HCT116 (cell line): ENCODE data around the gene PRKG2. TPM values are rescaled to one million over a fixed set of nuclear protein-coding genes. Genes with fewer than 3 reads are reported as not detected.

Experiments used
- ATAC-seq: fragments of 200-7000 bp; cut with Tn5 transposase; 2 replicates; pipeline ENCODE4 v1.9.1; 2020; ENCODE audit warnings: mild to moderate bottlenecking, moderate library complexity
- BruUV-seq: library from RNA; stranded (reverse); fragments of 400-500 nt; replicated peaks from 2 replicates; lab custom pipeline; 2021; lab: Mats Ljungman, UMichigan
- CTCF ChIA-PET: fragments of 300-600 bp; sonication (Branson Sonifier 250); formaldehyde crosslinking; loops from one replicate; lab custom pipeline; 2021; ENCODE audit warnings: antibody characterized with exemption; lab: Charles Lee
- POLR2A ChIA-PET: fragments of 300-600, 350-600 bp; sonication (Branson Sonifier 250); formaldehyde crosslinking; loops from one replicate; lab custom pipeline; 2021; ENCODE audit warnings: antibody characterized with exemption; lab: Charles Lee
- RAD21 ChIA-PET, 2 experiments: fragments of 300-600 bp; sonication (Branson Sonifier 250); formaldehyde crosslinking; loops; one replicate each; lab custom pipeline; 2023; ENCODE audit warnings: low total read pairs in 2 of 2; ENCODE audit not compliant: uncharacterized antibody in 2 of 2, unreplicated experiment in 2 of 2, low non-redundant PET in 1 of 2; lab: Charles Lee
- DNase-seq: peaks from one replicate; pipeline ENCODE4 v3.0.0-alpha.2; 2010; ENCODE audit warnings: low read depth, low spot score
- H2AFZ ChIP-seq: fragments of 200-600 bp; shearing (Covaris generic), sonication (generic); 2 replicates; pipeline ENCODE4 v1.6.1; 2017; ENCODE audit warnings: low read depth, mixed run types, mixed read lengths, antibody characterized with exemption, low read length; ENCODE audit not compliant: poor library complexity, severe bottlenecking
- H3K27ac ChIP-seq: 2 replicates; pipeline ENCODE4 v1.5.1; 2012; ENCODE audit warnings: low read depth, low read length
- H3K27me3 ChIP-seq: fragments of 200-600 bp; sonication (generic); 2 replicates; pipeline ENCODE4 v1.6.1; 2016; ENCODE audit warnings: mixed run types, low read length, mixed read lengths; ENCODE audit not compliant: insufficient read depth
- H3K36me3 ChIP-seq, 2 experiments: fragments of 200-500 bp in 1 of 2; fragments of 200-600 bp in 1 of 2; sonication (Bioruptor generic) in 1 of 2; sonication (generic) in 1 of 2; 2 replicates each; pipeline versions ENCODE4 v1.5.1 to v1.6.1; 2014 to 2016; ENCODE audit warnings: low read length in 2 of 2, inconsistent platforms in 1 of 2, mixed read lengths in 1 of 2, mixed run types in 1 of 2; ENCODE audit not compliant: insufficient read depth in 2 of 2, control insufficient read depth in 1 of 2
- H3K4me1 ChIP-seq, 2 experiments: fragments of 200-600 bp in 1 of 2; sonication (generic) in 1 of 2; 2 replicates each; pipeline versions ENCODE4 v1.5.1 to v1.6.1; 2012 to 2017; ENCODE audit warnings: low read length in 2 of 2, inconsistent platforms in 1 of 2, mild to moderate bottlenecking in 1 of 2, mixed read lengths in 1 of 2, mixed run types in 1 of 2, moderate library complexity in 1 of 2; ENCODE audit not compliant: insufficient read depth in 2 of 2, control insufficient read depth in 1 of 2
- H3K4me2 ChIP-seq: fragments of 200-600 bp; sonication (generic); 2 replicates; pipeline ENCODE4 v1.6.1; 2017; ENCODE audit warnings: mixed run types, low read length, mixed read lengths
- H3K4me3 ChIP-seq, 2 experiments: fragments of 200-600 bp in 1 of 2; sonication (generic) in 1 of 2; replicated peaks in 1 of 2; 2 replicates each; pipeline ENCODE4 v1.5.1; 2011 to 2016; ENCODE audit warnings: low read length in 2 of 2, control low read depth in 1 of 2, low read depth in 1 of 2, mild to moderate bottlenecking in 1 of 2, mixed read lengths in 1 of 2, mixed run types in 1 of 2
- H3K79me2 ChIP-seq: fragments of 200-600 bp; sonication (generic); 2 replicates; pipeline ENCODE4 v1.6.1; 2017; ENCODE audit warnings: mild to moderate bottlenecking, mixed run types, low read length, moderate library complexity, mixed read lengths; ENCODE audit not compliant: insufficient read depth
- H3K9ac ChIP-seq: fragments of 200-600 bp; sonication (generic); 2 replicates; pipeline ENCODE4 v1.6.1; 2016; ENCODE audit warnings: low read length, mixed read lengths
- H3K9me2 ChIP-seq: fragments of 200-600 bp; sonication (generic), shearing (Covaris generic); 2 replicates; pipeline ENCODE4 v1.6.1; 2017; ENCODE audit warnings: mixed run types, mild to moderate bottlenecking, moderate library complexity; ENCODE audit not compliant: insufficient read depth
- H3K9me3 ChIP-seq, 2 experiments: fragments of 200-500 bp in 1 of 2; fragments of 200-600 bp in 1 of 2; sonication (Bioruptor generic) in 1 of 2; sonication (generic) in 1 of 2; 2 replicates each; pipeline ENCODE4 v1.6.1; 2014 to 2017; ENCODE audit warnings: low read length in 2 of 2, mixed read lengths in 2 of 2, inconsistent platforms in 1 of 2, low read depth in 1 of 2, mild to moderate bottlenecking in 1 of 2, mixed run types in 1 of 2, moderate library complexity in 1 of 2; ENCODE audit not compliant: control insufficient read depth in 1 of 2, insufficient read depth in 1 of 2
- H4K20me1 ChIP-seq: fragments of 200-600 bp; sonication (generic), shearing (Covaris generic); 2 replicates; pipeline ENCODE4 v1.6.1; 2017; ENCODE audit warnings: mixed run types, mild to moderate bottlenecking, moderate library complexity; ENCODE audit not compliant: insufficient read depth
- ATF3 ChIP-seq: IDR thresholded peaks from 2 replicates; pipeline ENCODE4 v1.6.1; 2012
- CTCF ChIP-seq, 3 experiments: fragments of 200-600 bp in 1 of 3; sonication (generic) in 1 of 3; IDR thresholded peaks in 2 of 3; conservative IDR thresholded peaks in 1 of 3; 2 replicates each; pipeline ENCODE4 v1.5.1; 2012 to 2017; ENCODE audit warnings: low read depth in 2 of 3, low read length in 2 of 3, antibody characterized with exemption in 1 of 3, borderline replicate concordance in 1 of 3, control low read depth in 1 of 3, mild to moderate bottlenecking in 1 of 3, mixed read lengths in 1 of 3, mixed run types in 1 of 3, moderate library complexity in 1 of 3; ENCODE audit not compliant: insufficient read depth in 1 of 3
- EZH2 ChIP-seq: fragments of 200-600 bp; sonication (generic); IDR thresholded peaks from 2 replicates; pipeline ENCODE4 v1.6.1; 2017; ENCODE audit warnings: antibody characterized with exemption, mixed run types
- POLR2AphosphoS5 ChIP-seq: IDR thresholded peaks from 2 replicates; pipeline ENCODE4 v1.6.1; 2011; ENCODE audit warnings: mild to moderate bottlenecking, low read depth, low read length, moderate library complexity
- SRF ChIP-seq: IDR thresholded peaks from 2 replicates; pipeline ENCODE4 v1.6.1; 2012; ENCODE audit warnings: low read depth
- TCF7L2 ChIP-seq: IDR thresholded peaks from 2 replicates; pipeline ENCODE4 v1.7.0; 2011; ENCODE audit warnings: borderline replicate concordance, inconsistent platforms; ENCODE audit not compliant: insufficient read depth, insufficient read length; ENCODE audit errors: extremely low read depth
- ZBTB33 ChIP-seq: IDR thresholded peaks from 2 replicates; pipeline ENCODE4 v1.6.1; 2011; ENCODE audit warnings: mild to moderate bottlenecking, low read length, moderate library complexity; ENCODE audit not compliant: insufficient replicate concordance; ENCODE audit errors: extremely low read depth
- ZNF274 ChIP-seq: fragments of 200-500 bp; sonication (Bioruptor generic); IDR thresholded peaks from 2 replicates; pipeline ENCODE4 v1.6.1; 2014; ENCODE audit warnings: mild to moderate bottlenecking, low read depth, low read length, inconsistent platforms
- intact Hi-C: fragments of 100-400 bp; cut with micrococcal nuclease; formaldehyde crosslinking; loops from 2 replicates; pipeline ENCODE4 v1.10.0; 2022
- total RNA-seq: library from RNA; stranded (reverse); gene quantifications from one replicate; pipeline ENCODE4 v1.2.1, GENCODE V29; 2021; ENCODE audit not compliant: unreplicated experiment

Gene PRKG2
- total RNA-seq, 1 experiment from 2014 or later = 2.1 TPM

- Histone ChIP-seq H3K27ac (no peak overlapping the region), H2AFZ (no peak overlapping the region), H3K4me1 (no peaks in the 10 kb centered on the region), H3K27me3 (no peaks in the 10 kb centered on the region), H3K9me3 (no peaks in the 10 kb centered on the region), H3K4me2 (no peak overlapping the region), H3K4me3 (no peak overlapping the region), H3K36me3 (no peaks in the 10 kb centered on the region), H4K20me1 (no peaks in the 10 kb centered on the region), H3K9ac (no peak overlapping the region), H3K9me2 (no peaks in the 10 kb centered on the region), H3K79me2 (no peaks in the 10 kb centered on the region)
- no peak for ATAC-seq
- ChIA-PET CTCF (no interaction called here), RAD21 (no interaction called here), POLR2A (no interaction called here)
- no TSS peak for BruUV-seq
- DNase-seq = no peak
- TF ChIP-seq ZBTB33 (no peak), POLR2AphosphoS5 (no peak), SRF (no peak), ZNF274 (no peak), ATF3 (no peak), TCF7L2 (no peak), CTCF (IDR thresholded peaks at IDR 0.05 in 2 of 3, conservative IDR thresholded peaks at IDR 0.05 in 1 of 3; ENCODE audit: borderline replicate concordance in 1 of 3, insufficient read depth in 1 of 3, low read depth in 2 of 3, low read length in 2 of 3) (no peak), EZH2 (no peak)
- intact Hi-C loops = no loop called here
These were observed 77.1 kb downstream of the PRKG2 start for GRCh38 chr4:81137894-81138293.
